GM19035 (cell line): ENCODE results near the gene TRPM3.
A peak's percentile ranks its signal among the peaks of the same experiment; 100 is the strongest.

Experiments used
- ATAC-seq: cut with Tn5 transposase; IDR thresholded peaks from one replicate; pipeline ENCODE4 v1.9.1; 2021; ENCODE audit not compliant: unreplicated experiment

Gene TRPM3

DNA sequence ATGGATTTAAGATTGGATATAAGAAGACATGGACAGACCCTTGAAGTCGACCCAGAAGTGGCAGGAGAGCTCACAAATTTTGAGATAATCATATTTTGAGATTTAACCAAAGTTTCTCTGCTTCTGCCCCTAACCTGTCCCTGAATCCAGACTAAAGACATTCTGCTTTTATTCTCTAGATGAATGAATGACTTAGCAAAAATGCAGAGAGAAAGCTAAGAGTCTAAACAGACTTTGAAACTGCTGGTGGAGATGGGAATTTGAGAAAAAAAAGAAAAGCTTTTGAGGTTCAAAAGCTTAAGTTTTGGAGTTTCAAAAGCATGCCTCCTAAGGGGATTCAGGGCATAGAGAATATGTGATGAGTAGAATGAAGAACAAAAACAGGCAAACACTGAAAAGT lies 621.8 kb downstream of the TRPM3 start:
- ATAC-seq = no peak

DNA sequence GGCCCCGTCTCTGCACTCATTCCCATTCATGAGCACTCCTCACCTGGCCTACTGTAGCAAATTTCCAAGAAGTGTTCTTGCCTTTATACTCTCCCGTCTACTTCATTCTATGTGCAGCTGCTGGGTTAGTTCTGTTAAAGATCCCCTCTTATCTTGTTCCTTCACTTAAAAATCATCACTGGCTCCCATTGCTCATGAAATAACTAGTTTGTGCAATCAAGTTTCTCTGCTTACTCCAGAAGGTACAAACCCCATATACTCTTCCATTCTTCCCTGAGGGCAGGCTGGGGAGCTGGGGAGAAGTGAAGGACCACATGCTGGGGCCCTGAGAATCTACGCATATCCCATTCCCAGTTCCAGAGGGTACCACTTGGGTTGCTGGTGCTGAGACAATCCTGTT lies 622.6 kb downstream of the TRPM3 start:
- ATAC-seq = no peak

GRCh38 chr9:70496244-70496643 lies 625.2 kb downstream of the TRPM3 start:
- ATAC-seq = no peak

- ATAC-seq = no peak
These were observed 625.9 kb downstream of the TRPM3 start for GRCh38 chr9:70495514-70495913.

DNA sequence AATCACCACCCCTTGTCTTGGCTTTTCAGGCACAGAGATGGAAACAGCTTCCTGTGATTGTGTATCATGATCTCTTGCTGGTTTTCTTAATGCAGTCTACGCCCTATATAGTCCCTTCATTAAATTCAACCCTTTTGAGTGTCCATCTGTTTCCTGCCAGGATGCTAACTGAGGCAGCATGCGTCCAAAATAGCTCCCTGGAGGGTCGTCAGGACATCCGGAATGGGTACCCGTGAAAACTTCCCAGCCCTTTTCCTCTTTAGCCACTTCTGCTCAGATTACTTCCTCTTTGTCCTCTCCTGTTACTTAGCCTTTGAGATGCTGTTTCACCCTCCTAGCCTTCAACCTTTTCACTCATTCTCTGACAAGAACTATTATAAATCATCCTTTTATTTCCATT lies 627.2 kb downstream of the TRPM3 start:
- ATAC-seq = no peak

DNA sequence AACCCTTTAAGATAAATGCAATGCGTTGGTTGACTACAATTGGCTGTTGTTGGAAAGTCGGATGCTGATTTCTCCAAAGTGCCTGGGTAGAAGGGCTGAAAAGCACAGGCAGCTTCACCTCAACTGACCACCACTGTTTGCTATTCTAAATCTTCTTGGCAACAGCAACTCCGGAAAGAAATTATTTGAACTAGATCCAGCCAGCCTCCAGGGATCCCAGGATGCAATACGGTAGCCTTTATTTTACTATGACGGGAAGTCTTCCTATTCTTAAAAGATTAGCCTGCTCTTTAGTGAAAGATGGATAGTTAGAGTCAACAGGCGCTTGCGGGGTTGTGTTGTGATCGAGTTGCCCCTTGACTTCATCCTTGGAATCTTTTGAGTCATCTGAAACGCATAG lies 628.4 kb downstream of the TRPM3 start:
- no peak for ATAC-seq

DNA sequence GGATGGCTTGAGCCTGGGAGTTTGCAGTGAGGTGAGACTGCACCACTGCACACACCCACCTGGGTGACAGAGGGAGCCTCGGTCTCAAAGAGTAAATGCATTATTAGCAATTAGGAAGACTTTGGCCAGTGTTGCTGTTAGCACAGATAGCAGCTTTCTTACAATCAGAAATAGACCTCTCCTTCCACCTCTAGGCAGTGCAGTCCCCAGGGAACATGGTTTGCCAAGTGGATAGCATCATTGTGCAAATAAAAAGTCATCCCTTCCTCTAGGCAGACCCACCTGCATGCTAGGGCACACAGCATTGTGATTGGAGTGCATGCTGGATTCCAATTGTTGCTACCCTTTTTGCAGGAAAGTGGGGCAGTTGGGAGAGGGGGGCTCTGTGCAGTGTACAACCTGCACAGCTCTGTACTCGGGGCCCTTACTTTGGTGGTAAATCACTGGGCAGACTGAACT lies 629.1 kb downstream of the TRPM3 start:
- no peak for ATAC-seq

DNA sequence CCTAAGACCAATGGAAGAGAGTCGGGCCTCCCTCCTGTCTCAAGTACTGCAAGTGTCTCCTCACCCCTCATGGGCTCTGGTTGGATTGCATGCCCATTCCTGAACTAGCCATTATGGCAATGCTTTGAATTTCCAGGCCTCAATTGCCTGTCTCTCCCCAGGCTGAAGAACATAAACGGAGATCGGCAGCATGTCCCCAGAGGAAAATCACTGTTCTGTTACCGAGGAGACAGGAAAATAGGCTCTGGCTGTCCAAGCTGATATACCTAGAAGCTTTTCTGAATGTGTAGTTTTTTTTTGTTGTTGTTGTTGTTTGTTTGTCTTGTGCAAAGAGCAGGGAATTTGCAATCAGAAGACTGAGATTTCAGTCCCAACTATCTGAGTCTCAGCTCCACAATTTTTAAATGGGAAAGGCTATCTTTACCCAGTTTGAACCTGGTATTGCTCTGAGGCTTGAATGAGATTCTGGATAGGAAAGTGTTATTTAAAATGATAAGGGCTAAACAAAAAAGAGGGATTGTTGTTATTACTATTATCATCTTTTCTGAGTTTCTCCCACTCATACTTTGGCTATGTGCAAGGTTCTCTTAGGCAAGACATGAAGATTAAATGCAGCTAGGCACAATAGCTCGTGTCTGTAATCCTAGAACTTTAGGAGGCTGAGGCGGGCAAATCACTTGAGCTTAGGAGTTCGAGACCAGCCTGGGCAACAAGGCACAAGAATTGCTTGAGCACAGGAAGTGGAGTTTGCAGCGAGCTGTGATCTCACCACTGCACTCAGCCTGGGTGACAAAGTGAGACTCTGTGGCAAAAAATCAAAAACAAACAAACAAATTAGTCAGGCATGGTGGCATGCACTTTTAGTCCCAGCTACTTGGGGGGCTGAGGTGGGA lies 629.7 kb downstream of the TRPM3 start:
- no peak for ATAC-seq

- ATAC-seq = no peak
These were observed 630.9 kb downstream of the TRPM3 start for GRCh38 chr9:70490478-70490877.

GRCh38 chr9:70488793-70489105 lies 632.7 kb downstream of the TRPM3 start:
- no peak for ATAC-seq

GRCh38 chr9:70488098-70488792 lies 633.2 kb downstream of the TRPM3 start:
- ATAC-seq = no peak

DNA sequence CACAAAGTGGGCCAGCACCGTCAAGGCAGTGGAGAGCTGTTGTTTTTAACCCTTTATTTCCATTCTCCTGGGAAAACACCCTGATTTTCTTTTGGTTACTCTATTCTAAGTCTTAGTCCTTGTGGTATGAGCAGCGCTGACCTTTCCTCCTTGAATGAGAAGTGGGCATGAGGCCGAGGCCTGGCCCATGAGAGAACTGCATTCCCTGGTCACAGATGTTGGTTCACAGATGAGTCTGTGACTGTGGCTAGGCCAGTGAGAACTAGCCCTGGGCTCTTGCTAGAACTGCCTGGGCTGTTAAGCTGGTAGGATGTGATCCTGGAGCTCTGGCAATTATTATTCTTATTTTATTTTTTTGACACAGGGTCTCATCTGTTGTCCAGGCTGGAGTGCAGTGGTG lies 635.3 kb downstream of the TRPM3 start:
- ATAC-seq = no peak

GRCh38 chr9:70485273-70485858 lies 636.1 kb downstream of the TRPM3 start:
- no peak for ATAC-seq

DNA sequence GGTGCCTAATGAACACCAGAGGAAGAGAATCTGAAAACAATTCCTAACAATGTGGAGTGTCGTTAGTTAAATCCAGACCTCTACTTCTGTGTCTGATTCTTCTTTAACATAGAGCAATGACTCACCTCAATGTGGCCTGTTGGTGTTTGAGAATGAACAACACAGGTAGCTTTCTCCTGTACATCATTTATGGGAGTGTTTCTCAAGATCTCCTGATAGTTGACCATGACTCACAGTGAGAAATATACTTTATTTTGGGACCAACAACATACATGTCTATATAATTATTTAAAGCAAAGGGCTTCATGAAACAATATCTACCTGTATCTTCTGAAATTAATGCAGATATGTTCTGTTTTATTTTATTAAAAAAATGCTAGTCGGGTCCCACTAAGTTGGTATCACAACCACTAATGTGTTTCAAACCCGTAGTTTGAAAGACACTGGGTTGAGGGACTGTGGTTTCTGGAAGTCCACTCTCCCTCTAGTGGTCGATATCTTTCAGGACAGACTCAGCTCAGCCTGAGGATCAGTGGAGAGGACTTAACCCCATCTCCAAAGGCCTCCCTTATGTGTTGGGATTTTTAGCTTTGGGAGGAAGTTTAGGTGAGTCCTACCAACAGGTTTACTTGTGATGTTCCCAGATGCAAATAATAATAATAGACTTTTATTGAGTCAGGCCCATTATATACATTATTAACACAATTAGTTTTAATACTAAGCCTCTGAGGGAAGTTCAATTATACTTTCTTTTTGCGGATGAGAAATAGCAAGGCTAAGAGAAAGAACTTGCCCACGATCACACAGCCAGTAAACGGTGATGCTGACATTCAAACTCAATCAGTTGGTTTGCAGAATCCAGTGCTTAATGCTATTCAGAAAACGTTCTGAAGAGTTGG lies 636.9 kb downstream of the TRPM3 start:
- peak; percentile 81 for ATAC-seq

DNA sequence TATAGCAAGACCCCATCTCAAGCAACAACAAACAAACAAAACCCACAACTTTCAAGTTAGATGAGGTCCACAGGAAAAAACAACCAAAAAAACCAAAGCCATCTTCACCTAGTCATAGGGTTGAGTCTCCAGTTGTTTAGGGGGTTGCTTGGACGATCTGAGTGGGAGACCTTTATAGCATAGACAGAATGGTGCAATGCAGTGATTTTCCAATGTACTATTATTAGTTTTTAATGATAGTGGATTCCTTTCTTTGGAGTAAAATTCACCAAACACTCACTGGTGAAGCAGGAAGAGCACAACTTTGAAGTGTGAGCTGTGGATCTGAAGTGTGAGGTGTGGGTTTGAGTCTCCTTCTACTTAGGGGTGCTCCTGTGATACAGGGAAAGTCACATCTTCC lies 640.0 kb downstream of the TRPM3 start:
- ATAC-seq = no peak

GRCh38 chr9:70480405-70480980 lies 640.9 kb downstream of the TRPM3 start:
- ATAC-seq = no peak

GRCh38 chr9:70479880-70480291 lies 641.5 kb downstream of the TRPM3 start:
- no peak for ATAC-seq
